Fibroblast of peridontal ligament (primary cell): ENCODE results near the gene AGPAT1.
"Not testable (repeated sequence)": the region's sequence is repeated elsewhere in the genome, so short reads cannot be mapped to it uniquely, and the experiment has no call there.

Experiments used
- DNase-seq: peaks from one replicate; pipeline ENCODE4 v3.0.0-alpha.2; 2010; ENCODE audit errors: extremely low read depth

The AGPAT1 gene

DNA sequence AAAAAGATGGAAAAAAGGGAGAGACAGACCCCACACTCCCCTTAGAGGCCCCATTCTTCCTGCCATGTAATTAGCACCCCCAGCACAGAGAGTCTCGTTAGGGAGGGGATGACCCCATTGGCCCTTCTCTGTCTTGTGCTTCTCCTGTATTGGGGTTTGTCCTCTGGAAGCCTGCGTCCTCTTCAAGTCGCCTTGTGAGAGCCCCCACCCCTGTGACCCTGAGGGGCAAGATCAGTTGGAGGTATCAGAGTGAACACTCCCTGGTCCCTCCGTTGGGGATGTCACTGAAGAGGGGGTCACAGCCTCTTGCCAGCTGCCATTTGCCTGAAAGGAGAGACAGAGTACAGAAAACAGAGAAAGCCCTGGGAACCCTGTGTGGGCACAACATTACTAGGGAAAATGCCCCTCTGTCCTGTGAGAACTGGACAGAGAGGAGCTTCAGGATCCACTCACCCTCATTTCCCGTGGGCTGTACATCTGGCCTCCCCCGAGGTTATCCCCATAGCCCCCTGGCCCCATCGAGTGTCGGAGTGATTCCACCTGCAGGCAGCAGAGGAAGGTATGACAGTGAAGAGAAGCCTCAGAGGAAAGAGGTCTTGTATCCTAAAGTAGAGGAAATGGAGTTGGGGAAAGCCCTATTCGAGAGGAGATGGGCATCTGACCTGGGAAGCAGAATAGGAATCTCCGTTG, 10.4 kb upstream of the AGPAT1 start:
- DNase-seq, result not testable (repeated sequence)

DNA sequence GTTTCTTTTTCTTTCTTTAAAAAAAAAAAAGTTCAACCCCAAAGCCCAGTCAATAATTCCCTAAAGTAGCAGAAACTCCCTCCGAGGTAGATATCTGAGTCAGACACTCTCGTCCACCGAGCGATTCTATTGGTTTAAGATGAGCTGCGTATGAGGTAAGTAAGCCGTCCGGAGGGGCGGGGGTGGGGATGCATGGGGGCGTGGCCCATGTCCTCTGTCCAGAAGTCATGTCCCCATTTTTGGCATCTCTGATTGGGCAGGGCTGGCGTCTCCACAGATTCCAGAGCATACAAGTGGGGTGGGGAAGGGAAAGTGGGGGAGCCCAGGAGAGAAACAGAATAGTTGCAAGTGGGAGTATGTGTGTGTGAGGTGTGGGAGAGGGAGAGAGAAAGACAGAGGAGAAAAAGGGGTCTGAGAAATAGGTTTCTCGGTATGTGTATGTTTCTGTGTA, 9.8 kb upstream of the AGPAT1 start:
- peak; percentile 87 for DNase-seq

DNA sequence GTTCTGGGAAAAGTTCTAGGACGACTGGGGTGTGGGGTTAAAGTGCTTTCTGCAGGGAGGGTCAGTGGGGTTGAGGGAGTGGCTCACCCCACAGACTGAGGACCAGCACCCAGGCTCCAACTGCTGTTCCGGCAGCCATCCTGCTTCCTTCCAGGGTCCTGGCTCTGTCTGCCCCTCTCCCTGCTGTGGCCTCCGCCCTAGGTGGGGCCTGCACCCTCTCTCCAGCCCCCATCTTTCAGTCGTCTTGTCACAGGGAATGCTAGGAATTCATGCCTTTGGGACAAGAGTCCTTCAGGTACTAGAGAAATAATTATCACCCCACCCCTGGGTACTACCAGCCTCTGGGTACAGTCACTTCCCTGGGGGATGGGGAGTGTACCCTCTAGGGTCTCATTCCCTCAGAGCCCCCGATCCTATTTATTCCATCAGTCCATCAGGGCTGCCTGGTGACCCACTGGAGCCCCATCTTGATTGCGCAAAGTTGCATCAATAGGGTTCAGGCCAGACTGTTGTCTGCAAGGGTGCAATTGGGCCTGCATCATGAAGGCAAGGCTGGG, 8.3 kb upstream of the AGPAT1 start, which contains the start of gene AGER:
Gene AGER (minus strand): TSS at position 170 of the 557 bp plus-strand sequence. CDS start 31 bp downstream, at position 139.
- DNase-seq, result no peak

DNA sequence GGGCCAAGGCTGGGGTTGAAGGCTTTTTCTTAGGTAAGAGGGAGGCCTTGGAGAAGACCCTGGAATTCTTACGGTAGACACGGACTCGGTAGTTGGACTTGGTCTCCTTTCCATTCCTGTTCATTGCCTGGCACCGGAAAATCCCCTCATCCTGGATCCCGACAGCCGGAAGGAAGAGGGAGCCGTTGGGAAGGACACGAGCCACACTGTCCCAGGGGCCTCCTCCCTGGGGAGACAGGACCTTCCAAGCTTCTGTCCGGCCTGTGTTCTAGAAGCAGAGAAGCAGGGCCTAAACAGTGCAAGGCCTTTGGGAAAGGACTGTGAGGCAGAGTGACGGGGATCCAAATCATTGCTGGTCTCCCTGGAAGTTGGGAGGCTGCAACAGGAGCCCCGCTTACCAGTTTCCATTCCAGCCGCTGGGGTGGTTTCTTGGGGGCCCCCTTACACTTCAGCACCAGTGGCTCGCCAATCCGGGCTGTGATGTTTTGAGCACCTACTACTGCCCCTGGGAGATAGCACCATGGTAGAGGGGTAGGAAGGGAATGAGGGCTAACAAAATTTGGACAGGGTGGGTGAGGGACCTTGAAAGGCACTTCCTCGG, 7.7 kb upstream of the AGPAT1 start:
- no peak for DNase-seq

DNA sequence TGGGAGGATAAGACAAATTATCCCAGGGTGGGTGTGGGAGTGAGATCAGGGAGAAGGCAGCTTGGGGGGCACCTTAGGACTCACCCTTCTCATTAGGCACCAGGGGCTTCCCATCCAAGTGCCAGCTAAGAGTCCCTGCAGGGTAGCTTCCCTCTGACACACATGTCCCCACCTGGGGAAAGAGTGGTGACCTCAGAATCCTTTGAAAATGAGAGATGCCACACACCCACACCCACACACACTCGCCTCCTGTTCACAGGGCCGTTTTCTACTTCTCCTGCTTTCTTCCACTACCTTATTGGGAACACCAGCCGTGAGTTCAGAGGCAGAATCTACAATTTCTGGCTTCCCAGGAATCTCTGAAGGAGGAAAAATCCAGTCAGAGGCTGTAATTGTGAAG, 7.1 kb upstream of the AGPAT1 start:
- no peak for DNase-seq

DNA sequence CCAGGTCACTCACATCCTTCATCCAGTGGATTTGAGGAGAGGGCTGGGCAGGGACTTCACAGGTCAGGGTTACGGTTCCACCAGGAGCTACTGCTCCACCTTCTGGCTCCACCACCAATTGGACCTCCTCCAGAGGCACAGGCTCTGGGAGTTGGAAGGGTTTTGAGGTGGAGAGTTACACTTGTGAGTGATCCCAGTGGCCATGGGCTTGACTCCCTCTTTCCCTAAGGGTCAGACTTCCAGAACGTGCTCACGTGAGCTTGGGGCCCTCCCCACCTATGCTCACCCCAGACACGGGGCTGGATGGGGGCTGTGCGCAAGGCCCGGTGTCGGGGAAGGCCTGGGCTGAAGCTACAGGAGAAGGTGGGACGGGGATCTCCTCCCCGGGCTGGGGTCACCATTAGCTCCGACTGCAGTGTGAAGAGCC, 6.7 kb upstream of the AGPAT1 start:
- no peak for DNase-seq

DNA sequence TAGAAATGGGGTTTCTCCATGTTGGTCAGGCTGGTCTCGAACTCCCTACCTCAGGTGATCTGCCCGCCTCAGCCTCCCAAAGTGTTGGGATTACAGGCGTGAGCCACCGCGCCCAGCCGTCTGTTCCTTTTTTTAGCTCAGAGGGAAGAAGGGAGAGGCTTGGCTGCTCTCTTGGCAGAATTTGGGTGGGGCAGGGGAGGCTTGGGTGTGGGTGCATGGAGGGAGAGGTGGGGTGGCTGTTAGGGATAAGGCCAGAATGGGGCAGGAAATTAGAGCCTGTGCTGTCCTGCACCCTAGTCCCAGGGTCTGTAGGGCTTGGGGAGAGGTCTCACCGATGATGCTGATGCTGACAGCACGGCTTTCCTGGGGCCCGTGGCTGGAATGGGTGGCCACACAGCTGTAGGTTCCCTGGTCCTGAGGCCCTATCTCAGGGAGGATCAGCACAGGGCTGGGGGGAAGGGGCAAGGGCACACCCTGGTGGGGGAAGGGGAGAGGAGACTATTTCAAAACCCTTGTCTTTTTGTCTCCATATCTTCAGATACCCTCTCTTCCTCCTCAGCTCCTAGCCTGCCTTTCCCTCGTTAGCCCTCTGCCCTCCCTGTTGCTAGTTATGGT, 6.1 kb upstream of the AGPAT1 start:
- no peak for DNase-seq

DNA sequence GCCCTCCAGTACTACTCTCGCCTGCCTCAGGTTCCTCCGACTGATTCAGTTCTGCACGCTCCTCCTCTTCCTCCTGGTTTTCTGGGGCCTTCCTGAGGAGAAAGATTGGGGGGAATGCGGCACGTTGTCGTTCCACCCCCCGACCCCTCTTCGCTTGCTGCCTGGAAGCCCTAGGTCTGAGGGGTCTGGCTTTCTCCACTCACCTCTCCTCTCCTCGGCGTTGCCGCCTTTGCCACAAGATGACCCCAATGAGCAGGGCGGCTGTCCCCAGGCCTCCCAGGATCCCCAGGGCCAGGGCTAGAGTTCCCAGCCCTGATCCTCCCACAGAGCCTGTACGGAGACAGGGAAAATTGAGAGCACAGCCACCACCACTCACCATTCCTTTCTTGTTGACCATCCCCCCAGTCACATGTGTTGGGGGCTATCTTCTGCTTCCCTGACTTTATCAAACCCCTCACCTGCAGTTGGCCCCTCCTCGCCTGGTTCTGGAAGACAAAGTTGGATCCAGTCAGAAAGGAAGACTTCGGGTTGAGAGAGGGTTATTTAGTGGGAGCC, 5.3 kb upstream of the AGPAT1 start:
- no peak for DNase-seq

DNA sequence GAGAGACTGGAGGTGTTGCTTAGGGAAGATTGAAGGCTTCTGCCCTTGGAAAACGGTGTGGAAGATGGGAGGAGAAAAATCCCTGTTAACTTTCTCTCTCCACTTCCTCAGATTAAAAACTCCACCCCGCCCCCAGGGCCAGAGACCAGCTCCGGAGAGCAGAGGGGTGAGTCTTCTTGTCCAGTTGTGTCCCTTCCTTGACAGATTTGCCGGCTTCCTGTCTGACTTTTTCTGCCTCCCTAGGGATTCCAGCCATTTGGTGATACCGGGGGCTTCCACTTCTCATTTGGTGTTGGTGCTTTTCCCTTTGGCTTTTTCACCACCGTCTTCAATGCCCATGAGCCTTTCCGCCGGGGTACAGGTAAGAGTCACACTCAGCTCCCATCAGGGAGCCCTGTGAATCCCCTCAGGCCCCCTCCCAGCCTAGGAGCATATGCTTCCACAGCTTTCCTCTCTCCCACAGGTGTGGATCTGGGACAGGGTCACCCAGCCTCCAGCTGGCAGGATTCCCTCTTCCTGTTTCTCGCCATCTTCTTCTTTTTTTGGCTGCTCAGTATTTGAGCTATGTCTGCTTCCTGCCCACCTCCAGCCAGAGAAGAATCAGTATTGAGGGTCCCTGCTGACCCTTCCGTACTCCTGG, 4.0 kb upstream of the AGPAT1 start:
- no peak for DNase-seq

DNA sequence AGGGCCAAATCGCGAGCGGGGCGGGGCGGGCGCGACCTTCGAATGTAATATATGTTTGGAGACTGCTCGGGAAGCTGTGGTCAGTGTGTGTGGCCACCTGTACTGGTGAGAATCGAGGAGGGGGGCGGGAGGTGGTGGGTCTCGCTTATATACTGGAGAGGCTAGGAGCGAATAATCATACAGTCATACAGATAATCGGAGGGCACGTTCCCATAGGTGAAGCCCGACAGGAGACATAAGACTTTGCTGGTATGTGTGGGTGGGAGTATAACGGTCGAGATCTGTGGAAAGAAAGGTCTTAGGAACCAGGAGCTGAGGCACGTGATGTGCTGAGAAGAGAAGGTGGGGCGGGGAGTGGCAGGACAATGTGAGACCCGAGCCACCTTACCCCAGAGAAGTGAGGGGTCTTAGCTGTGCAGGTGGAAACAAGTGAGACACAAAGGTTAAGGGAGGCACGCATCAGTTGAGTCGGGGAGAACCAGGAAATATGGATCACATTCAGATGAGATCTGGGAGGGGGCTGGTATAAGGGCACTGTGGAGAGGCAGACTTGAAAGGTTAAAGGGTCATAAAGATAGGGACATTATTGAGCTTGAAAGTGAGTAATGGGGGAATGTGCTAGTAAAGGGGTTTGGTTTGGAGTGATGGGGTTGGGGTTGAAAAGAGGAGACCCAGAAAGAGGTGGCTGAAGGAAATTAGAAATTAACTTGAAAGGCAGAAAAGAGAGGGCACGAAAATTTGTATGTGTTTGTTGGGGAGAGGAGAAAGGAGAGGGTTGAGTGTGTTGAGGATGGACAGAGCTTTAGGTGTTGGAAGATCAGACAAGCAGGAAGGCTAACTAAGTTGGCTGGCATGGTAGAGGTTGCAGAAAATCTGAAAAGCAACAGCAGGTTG, 2.9 kb upstream of the AGPAT1 start:
- DNase-seq, result no peak

DNA sequence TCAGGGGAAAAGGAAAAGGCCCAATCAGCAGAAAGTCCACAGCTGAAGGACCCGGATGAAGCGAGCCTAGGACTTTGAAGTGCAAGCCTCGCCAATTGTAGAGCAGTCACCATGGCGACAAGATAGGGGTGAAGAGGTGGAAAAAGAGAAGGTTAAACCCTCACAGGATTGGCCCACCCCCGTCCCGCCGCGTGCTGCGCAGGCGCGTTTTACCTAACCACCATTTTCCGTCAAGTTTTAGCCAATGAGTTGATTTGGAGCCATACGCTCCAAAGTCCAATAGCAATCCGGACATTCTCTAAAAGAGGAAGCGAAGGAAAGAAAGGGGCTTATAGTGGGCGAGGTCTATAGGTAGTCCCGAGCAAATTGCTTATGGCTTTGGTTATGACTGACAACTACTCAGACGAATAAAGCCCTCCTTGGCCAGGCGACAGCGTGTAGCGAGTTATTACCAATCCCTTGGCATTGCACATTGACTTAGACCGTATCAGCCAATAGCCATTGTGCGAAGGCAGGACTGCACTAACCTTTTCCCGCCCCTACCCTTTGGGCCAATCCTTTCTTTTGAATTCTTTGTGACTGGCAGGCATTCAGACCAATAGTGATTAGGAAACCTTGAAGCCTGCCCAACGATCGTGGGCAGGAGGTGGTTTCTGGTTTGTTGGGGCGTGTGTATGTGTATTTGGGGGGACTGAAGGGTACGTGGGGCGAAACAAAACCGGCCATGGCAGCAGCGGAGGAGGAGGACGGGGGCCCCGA, 2.1 kb upstream of the AGPAT1 start, which contains the start of gene RNF5:
Gene RNF5 (plus strand): TSS at position 618 of the 759 bp plus-strand sequence. CDS start 107 bp downstream, at position 725.
- peak; percentile 100 for DNase-seq

DNA sequence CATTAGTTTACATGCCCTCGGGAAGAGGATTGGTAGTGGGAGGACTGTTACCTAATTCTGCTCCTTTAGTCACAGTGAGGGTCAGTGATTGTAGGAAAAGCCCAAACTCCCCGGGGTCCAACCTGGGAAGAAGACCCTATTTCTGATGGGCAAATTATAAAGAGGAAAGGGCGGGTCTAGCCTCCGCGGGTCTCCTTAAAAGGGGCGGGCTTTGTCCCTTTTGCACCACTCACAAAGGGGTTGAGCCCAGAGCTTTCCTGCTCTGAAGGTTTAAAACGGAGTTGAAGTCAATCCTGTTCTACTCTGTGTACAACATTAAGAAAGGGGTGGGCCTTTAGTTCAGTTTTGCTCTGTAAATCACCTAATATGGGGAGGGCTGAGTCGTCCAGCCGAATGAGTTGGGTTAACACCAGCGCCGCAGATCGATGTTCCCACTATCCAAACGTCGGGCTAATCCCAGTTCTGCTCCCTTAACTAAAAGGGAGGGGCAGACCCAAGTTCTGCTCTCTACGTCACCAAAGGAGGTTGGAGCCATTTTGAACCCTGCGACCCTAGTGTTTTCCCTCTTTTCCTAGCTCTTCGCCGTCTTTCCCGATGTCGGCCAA, 1.4 kb upstream of the AGPAT1 start:
- no peak for DNase-seq

DNA sequence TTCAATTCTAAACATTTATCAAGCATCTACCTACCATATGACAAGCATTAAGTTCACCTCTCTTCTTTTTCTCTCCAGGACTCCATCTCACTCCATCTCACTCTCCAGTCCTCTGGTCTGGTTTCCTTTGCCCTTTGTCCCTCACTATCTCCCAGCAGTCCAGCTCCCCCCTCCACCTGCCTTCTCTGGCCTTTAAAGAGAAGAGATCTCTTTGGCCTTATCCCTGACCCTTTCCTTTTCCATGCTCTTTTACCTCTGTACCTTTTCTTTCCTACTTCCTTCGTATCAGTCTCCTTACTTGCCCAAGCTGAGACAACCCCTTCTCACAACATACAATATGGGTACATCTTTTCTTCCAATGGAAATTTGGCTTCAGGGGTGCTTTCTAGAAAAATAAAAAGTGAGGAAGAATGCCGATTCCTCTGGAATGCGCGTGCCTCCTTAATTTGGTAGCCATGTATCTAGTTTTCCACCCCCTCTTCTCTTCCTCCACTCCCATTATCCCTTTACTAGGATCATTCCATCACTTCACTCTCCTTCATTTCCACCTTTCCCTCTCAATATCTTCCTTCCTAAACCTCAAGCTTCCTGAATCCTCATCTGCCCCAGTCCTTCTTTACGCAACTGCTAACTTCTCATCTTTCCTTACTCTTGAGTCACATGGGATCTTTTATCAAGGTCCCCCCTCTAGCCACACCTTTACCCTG, 745 bp upstream of the AGPAT1 start:
- peak; percentile 61 for DNase-seq

DNA sequence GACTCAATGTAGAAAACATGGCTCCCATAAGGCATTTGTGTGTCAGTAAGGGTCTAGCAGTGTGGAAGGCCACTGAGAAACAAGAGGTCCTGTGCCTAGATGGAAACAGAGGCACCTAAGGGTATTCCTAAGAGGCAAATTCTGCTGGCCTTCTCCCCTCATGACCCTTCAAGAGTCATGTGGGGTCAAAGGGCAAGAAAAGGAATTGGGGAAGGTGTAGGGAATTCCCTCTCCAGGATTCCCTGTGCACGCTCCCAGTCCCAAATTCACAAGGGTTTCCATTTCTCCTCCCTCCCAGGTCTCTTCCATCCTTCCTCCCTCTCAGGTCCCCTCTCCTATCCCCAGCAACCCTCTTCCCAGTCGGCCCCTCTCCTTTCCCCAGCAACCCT, 568 bp downstream of the AGPAT1 start:
- DNase-seq, result no peak

DNA sequence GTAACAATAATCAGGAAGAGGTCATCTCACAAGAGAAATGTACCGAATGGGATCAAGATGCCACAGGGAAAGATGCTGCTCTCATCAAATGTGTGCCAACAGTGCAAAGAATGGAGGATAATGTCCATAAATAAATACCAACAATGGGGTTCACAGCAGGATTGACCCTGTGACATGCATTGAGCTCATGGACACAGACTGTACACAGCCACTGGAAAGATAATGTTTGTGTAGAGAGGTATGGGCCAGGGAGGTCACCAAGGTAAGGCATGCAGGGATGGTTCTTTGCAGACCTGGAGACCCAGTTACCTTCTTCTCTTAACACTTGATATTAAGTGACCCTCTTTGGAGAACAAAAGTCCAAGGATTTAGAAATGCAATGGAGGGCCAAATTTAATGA, 1.5 kb downstream of the AGPAT1 start:
- DNase-seq, result no peak

DNA sequence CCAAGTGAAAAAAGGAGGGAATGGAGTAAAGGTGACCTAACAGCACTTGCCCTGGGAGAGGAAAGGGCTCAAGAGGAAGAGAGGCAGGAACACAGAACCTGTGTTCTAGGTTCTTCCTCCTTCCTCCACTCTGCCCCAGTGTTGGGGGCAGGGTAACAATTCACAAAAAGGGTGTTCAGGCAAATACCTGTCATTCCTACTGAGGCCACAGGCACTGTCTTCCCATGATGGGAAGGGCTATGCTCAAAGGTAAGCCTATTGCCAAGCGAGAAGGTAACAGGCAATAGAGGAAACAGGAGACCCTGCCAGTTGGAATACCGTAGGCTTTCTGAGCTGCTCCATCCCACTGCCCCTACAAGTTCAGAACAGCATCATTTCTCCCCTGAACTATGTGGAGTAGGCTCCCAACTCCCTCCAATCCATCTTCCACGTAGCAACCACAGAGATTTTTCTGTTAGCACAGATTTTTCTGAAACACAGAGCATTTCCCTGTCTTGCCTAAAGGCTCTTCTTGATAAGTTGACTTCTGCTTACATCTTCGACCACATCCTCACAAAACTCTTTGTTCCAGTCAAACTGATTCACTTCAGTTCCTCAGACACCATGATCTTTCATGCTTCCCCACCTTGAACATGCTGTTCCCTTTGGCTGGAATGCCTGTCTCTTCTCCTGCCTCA, 2.7 kb downstream of the AGPAT1 start:
- DNase-seq, result no peak

DNA sequence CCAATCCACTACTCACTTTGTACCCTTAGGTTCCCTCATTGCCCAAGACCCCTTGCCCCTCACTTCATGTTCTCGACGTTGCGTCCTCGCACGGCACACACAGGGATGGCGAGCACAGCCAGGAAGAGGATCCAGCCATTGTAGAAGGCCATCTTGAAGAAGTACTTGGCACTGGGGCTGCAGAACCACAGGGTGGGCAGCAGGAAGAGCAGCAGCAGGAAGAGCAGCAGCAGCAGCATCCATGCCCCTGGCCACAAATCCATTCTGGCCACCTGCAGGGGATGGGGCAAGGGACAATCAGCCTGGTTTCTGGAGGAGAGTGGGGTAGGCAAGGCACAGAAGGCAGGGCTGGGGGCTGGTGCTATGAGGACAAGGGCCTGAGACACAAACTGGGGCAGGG, 4.7 kb downstream of the AGPAT1 start:
- DNase-seq, result no peak

DNA sequence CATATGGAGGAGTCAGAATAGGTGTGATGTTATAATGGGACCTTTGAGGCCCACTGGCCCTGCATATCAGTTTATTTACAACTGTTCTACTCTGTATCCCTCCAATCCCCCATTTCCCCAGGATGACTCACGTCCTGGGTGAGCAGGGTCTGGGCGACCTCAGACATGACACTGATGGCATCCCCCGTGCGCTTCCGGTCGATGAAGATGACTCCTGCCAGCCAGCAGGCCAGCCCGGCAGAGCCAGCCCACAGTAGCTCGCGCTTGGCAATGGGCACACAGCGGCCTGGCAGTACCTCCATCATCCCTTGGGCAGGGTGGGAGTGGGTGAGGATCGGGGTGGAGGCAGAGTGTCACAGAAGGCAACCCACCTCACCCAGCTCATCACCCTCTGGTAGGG, 5.6 kb downstream of the AGPAT1 start:
- no peak for DNase-seq
